Transverse colon (tissue), 4 donors: ENCODE results near the gene DRD4.

Experiments used
- EP300 ChIP-seq: sonication (generic); formaldehyde crosslinking; IDR thresholded peaks from one replicate; pipeline ENCODE4 v1.6.1; 2017; ENCODE audit warnings: antibody characterized with exemption, low read depth
- POLR2AphosphoS5 ChIP-seq, 3 donors: sonication (generic); formaldehyde crosslinking; IDR thresholded peaks; one replicate each; pipeline ENCODE4 v1.6.1; 2016; ENCODE audit warnings: antibody characterized with exemption in 3 of 3
- TF ChIP-seq, protein P1 (sequence below), 5 experiments: fragments of 200-600 bp in 3 of 5; fragments of 450-650 bp in 2 of 5; sonication (generic) in 3 of 5; IDR thresholded peaks; 1 replicate in 2 of 5; 2 replicates in 3 of 5; pipeline ENCODE4 v1.5.1; 2016 to 2017; ENCODE audit warnings: antibody characterized with exemption in 5 of 5, inconsistent platforms in 3 of 5, mild to moderate bottlenecking in 2 of 5, moderate library complexity in 1 of 5

DNA sequence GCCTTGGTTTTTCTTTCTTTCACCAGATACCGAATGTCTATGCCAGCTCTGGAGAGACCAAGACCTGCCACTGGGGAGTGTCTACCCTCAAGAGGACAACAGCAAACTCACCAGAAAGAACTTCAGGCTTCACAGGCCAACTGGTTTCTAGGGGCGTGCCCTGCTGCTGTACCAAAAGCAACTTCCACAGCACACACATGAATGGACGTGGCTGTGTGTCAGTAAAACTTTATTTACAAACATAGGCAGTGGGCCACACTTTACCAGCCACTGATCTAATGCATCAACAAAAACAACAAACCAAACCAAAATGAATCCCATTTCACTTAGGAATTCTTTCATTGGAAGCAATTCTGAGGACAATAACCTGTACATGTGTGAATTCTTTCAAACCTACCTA is 41.2 kb downstream of the DRD4 start:
- TF ChIP-seq, protein P1, sequence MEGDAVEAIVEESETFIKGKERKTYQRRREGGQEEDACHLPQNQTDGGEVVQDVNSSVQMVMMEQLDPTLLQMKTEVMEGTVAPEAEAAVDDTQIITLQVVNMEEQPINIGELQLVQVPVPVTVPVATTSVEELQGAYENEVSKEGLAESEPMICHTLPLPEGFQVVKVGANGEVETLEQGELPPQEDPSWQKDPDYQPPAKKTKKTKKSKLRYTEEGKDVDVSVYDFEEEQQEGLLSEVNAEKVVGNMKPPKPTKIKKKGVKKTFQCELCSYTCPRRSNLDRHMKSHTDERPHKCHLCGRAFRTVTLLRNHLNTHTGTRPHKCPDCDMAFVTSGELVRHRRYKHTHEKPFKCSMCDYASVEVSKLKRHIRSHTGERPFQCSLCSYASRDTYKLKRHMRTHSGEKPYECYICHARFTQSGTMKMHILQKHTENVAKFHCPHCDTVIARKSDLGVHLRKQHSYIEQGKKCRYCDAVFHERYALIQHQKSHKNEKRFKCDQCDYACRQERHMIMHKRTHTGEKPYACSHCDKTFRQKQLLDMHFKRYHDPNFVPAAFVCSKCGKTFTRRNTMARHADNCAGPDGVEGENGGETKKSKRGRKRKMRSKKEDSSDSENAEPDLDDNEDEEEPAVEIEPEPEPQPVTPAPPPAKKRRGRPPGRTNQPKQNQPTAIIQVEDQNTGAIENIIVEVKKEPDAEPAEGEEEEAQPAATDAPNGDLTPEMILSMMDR (IDR thresholded peaks at IDR 0.05): no peak
- TF ChIP-seq POLR2AphosphoS5 (IDR thresholded peaks at IDR 0.05) (no peak), EP300 (no peak)
